NT2/D1 (cell line): ENCODE data around the gene HSH2D.
"Not testable (repeated sequence)": the region's sequence is repeated elsewhere in the genome, so short reads cannot be mapped to it uniquely, and the experiment has no call there.

Source experiments
- DNase-seq: peaks from one replicate; pipeline ENCODE4 v3.0.0-alpha.2; 2011; ENCODE audit warnings: low read depth, low spot score
- H3K27me3 ChIP-seq: 2 replicates; pipeline ENCODE4 v1.6.0; 2011; ENCODE audit warnings: mild to moderate bottlenecking; ENCODE audit not compliant: insufficient read length, insufficient read depth
- H3K36me3 ChIP-seq: 2 replicates; pipeline ENCODE4 v1.6.1; 2011; ENCODE audit warnings: mild to moderate bottlenecking, low read length, mixed read lengths; ENCODE audit not compliant: insufficient read depth, insufficient read length
- H3K4me1 ChIP-seq: 2 replicates; pipeline ENCODE4 v1.5.1; 2011; ENCODE audit not compliant: insufficient read depth, insufficient read length
- H3K4me3 ChIP-seq: 2 replicates; pipeline ENCODE4 v1.5.1; 2011; ENCODE audit warnings: low read depth; ENCODE audit not compliant: insufficient read length
- H3K9ac ChIP-seq: 2 replicates; pipeline ENCODE4 v1.6.0; 2011; ENCODE audit warnings: low read depth; ENCODE audit not compliant: insufficient read length
- H3K9me3 ChIP-seq: 2 replicates; pipeline ENCODE4 v1.5.1; 2011; ENCODE audit warnings: mild to moderate bottlenecking, low read length; ENCODE audit not compliant: insufficient read depth
- SUZ12 ChIP-seq: IDR thresholded peaks from 2 replicates; pipeline ENCODE4 v1.6.1; 2011; ENCODE audit not compliant: insufficient read length, insufficient read depth; ENCODE audit errors: extremely low read depth
- YY1 ChIP-seq: IDR thresholded peaks from 2 replicates; pipeline ENCODE4 v1.6.1; 2011; ENCODE audit not compliant: insufficient read length, insufficient read depth
- ZNF274 ChIP-seq: IDR thresholded peaks from 2 replicates; pipeline ENCODE4 v1.6.1; 2011; ENCODE audit warnings: mild to moderate bottlenecking, low read depth, low read length

HSH2D gene

DNA sequence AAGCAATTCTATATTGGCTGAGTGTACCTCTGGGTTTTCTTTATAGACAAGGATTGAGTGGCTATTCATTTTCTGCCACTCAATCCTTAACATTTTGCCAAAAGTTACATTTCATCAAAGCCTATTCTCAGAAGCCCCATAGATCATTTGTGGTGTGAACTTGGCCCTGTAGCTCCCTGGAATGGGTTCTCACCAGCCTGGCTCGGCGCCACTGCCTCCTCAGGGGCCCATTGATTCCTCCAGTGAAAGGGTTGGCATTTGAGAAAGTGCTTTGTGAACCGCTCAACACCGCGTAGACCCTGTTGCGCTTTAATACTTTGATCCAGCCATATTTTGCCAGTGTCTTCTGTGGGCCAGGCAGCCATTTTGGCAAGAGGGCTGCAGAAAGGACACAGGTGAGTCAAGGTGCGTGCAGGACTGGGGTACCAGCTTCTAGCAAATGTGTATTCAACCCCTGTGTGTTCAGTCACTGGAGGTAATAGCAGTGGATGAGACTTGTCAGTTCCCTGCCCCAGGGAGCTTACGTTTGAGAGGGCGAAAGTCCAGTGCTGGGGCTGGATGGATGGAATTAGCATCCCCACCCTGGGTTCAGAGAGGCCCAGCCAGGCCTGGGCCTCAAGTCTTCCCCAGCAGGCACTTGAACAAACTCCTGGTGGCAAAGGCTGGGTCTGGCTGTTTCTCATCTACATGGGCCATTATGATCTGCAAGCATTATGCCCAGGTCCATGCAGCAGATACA is 28.0 kb upstream of the HSH2D start:
- Histone ChIP-seq H3K4me1 (peaks cover 15% of the 10 kb centered on the region), H3K4me3 (no peak overlapping the region), H3K27me3 (no peaks in the 10 kb centered on the region), H3K9me3 (no peaks in the 10 kb centered on the region), H3K36me3 (peaks cover 68% of the 10 kb centered on the region), H3K9ac (no peak overlapping the region)
- DNase-seq, result no peak
- no peak for TF ChIP-seq SUZ12

GRCh38 chr19:16116067-16116466 is 27.4 kb upstream of the HSH2D start:
- Histone ChIP-seq H3K36me3 (peaks cover 72% of the 10 kb centered on the region), H3K27me3 (no peaks in the 10 kb centered on the region), H3K9ac (no peak overlapping the region), H3K4me3 (no peak overlapping the region), H3K9me3 (no peaks in the 10 kb centered on the region), H3K4me1 (peaks cover 16% of the 10 kb centered on the region)
- no peak for TF ChIP-seq ZNF274
- TF ChIP-seq SUZ12, result no peak
- TF ChIP-seq YY1, result no peak
- DNase-seq, result no peak

DNA sequence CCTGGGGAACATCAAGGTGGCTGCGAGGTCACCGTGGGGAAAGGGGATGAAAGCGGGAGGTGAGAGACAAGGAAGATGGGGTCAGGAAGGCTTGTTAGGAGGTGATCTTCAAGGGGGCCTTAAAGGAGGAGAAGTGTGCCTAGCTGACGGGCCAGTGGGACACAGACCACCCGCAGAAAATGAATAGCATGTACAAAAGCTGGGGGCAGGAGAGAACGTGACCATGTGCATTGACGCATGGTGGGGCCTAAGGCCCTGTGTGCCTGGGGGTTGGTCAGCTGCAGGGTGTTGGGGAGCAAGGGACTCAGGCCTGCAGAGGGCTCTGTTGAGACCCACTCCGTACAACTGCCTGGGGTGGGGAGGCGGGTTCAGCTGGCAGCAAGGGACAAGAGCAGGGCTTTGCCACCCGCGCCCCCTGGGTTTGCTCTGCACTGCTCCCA is 25.9 kb upstream of the HSH2D start:
- H3K9me3 ChIP-seq, result no peaks in the 10 kb centered on the region
- H3K4me1 ChIP-seq, result peaks cover 14% of the 10 kb centered on the region
- DNase-seq, result no peak
- no peak overlapping the region for H3K9ac ChIP-seq
- H3K36me3 ChIP-seq, result peaks cover 82% of the 10 kb centered on the region
- no peaks in the 10 kb centered on the region for H3K27me3 ChIP-seq
- no peak overlapping the region for H3K4me3 ChIP-seq
- TF ChIP-seq YY1 (no peak), SUZ12 (no peak), ZNF274 (no peak)

DNA sequence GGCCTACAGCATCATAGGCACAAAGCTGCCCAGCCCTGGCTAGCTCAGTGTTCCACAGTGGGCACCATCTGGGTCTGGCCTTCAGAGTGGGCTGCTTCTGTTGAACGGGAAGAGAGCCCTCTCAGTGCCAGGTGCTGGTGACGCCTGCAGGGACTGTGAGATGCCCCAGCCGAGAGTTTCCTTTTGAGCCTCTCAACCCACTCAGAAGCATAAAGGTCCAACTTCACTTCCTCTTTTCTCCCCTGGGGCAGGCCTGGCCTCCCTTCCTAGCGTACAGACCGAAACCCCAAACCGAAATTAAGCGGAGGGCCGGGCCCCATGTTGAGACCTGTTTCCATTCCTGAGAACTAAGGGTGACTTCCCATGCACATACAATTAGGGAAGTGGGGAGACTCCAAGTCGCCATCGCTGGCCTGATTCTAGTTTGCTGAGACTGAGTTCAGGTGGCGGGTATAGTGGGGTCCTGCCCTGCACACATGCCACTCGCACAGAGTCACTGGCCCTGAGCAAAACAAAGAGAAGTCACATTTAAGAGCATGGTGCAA is 24.9 kb upstream of the HSH2D start:
- Histone ChIP-seq H3K4me1 (peaks cover 8% of the 10 kb centered on the region), H3K36me3 (peaks cover 82% of the 10 kb centered on the region), H3K9ac (no peak overlapping the region), H3K27me3 (no peaks in the 10 kb centered on the region), H3K4me3 (no peak overlapping the region), H3K9me3 (no peaks in the 10 kb centered on the region)
- DNase-seq, result no peak
- TF ChIP-seq ZNF274, result no peak
- no peak for TF ChIP-seq YY1
- no peak for TF ChIP-seq SUZ12

- not testable (repeated sequence) for H3K4me3 ChIP-seq, H3K9me3 ChIP-seq, H3K27me3 ChIP-seq, H3K9ac ChIP-seq, DNase-seq, H3K4me1 ChIP-seq
- peaks cover 84% of the 10 kb centered on the region for H3K36me3 ChIP-seq
Observed at GRCh38 chr19:16119075-16119857, 24.2 kb upstream of the HSH2D start.

- DNase-seq, result no peak
- H3K36me3 ChIP-seq, result peaks cover 89% of the 10 kb centered on the region
Observed at GRCh38 chr19:16121141-16121540, 22.3 kb upstream of the HSH2D start.

DNA sequence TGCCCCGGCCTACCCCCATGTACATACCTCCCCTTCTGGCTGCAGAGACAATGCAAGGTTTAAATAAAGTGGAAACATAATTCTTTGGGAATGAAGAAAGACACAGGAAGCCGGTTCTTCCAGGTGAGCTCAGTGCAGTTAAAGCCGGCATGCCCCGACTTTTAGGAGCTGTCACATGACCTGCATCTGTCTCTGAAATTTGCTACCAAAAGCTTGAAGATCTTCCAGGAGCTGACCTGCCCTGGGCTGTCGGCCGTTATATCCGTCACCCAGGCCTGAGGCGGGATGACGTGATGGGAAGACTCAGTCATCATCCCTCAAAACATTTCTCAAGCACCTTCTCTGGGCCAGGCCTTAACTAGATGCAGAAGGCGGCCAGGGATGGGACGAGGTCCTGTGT is 21.5 kb upstream of the HSH2D start:
- no peak overlapping the region for H3K9ac ChIP-seq
- no peak overlapping the region for H3K4me3 ChIP-seq
- no peak for TF ChIP-seq YY1
- H3K9me3 ChIP-seq, result no peaks in the 10 kb centered on the region
- H3K27me3 ChIP-seq, result no peaks in the 10 kb centered on the region
- H3K4me1 ChIP-seq, result peaks cover 2% of the 10 kb centered on the region
- no peak for DNase-seq
- H3K36me3 ChIP-seq, result peaks cover 93% of the 10 kb centered on the region

More at GRCh38 chr19:16121141-16121540, 22.3 kb upstream of the HSH2D start:
- Histone ChIP-seq H3K9ac (no peak overlapping the region), H3K9me3 (no peaks in the 10 kb centered on the region), H3K4me3 (no peak overlapping the region), H3K27me3 (no peaks in the 10 kb centered on the region), H3K4me1 (peaks cover 2% of the 10 kb centered on the region)
- TF ChIP-seq YY1 (no peak), ZNF274 (no peak), SUZ12 (no peak)
